ENCODE results near the gene RSBN1. TPM values are rescaled to one million over a fixed set of nuclear protein-coding genes. Genes with fewer than 3 reads are reported as not detected.
A peak's percentile ranks its signal among the peaks of the same experiment; 100 is the strongest.

The RSBN1 gene
- total and polyA plus RNA-seq, 10 of the 15 experiments (the other 5 are each of a cell fraction or from before 2014, with no cell fraction given), result 2.9 to 26.8 (median 11.5) TPM

DNA sequence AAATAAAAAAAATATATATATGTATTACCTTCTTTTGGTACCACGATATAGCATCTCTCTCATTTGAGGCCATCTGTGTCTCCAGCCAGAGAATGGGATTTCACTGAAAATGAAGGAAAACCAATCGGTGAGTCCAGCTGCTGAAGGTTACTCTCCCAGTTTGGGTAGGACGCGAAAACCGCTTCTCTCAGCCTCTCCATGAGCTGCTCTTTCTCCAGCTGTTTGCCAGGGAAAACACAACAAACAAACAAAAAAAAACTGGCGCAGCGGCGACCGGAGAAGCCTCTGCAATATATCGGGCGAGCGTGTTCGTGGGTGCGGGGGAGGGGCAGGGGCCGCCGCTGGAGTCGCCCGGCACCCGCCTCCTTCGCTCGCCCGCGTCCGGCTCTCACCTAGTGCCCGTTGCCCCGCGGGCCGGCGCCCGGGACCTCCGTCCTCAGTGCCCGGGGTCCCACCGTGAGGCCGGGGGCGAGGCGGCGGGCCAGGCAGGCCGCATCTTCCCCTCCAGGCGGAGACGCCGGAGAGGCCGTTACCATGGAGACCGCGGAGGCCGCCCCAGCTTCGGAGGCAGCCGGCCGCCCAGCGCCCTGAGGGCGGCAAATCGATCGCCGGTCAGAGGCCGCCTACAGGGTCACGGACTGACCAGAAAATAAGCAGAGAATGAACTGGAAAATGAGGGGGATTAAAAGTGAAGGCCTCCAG lies 53.5 kb downstream of the RSBN1 start (continued):
- TF ChIP-seq, protein P1, sequence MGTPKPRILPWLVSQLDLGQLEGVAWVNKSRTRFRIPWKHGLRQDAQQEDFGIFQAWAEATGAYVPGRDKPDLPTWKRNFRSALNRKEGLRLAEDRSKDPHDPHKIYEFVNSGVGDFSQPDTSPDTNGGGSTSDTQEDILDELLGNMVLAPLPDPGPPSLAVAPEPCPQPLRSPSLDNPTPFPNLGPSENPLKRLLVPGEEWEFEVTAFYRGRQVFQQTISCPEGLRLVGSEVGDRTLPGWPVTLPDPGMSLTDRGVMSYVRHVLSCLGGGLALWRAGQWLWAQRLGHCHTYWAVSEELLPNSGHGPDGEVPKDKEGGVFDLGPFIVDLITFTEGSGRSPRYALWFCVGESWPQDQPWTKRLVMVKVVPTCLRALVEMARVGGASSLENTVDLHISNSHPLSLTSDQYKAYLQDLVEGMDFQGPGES (IDR thresholded peaks at IDR 0.05), result no peak
- TF ChIP-seq ZNF217 (IDR thresholded peaks at IDR 0.05) (no peak), FOXM1 (IDR thresholded peaks at IDR 0.05; ENCODE audit: low read depth, low read length) (no peak), NFYA (IDR thresholded peaks at IDR 0.05; ENCODE audit: borderline replicate concordance, low read depth, low read length) (no peak), POU2F2 (IDR thresholded peaks at IDR 0.05; ENCODE audit: borderline replicate concordance, low read depth, low read length) (no peak), YBX1 (IDR thresholded peaks at IDR 0.05) (no peak), NR2C2 (IDR thresholded peaks at IDR 0.05; ENCODE audit: borderline replicate concordance, control insufficient read depth, insufficient read length, low read depth) (no peak), TBL1XR1 (IDR thresholded peaks at IDR 0.05; ENCODE audit: low read depth, low read length) (no peak), SMAD1 (IDR thresholded peaks at IDR 0.05; ENCODE audit: low read depth, partially characterized antibody) (no peak), SMAD5 (IDR thresholded peaks at IDR 0.05; ENCODE audit: low read depth) (no peak), HDAC6 (IDR thresholded peaks at IDR 0.05; ENCODE audit: unreplicated experiment) (no peak), NBN (IDR thresholded peaks at IDR 0.05) (no peak), SIN3A (IDR thresholded peaks at IDR 0.05; ENCODE audit: low read depth, low read length) (peak; percentile 93), RAD51 (IDR thresholded peaks at IDR 0.05) (no peak), CBX3 (IDR thresholded peaks at IDR 0.05; ENCODE audit: borderline replicate concordance, low read depth) (no peak), GABPA (IDR thresholded peaks at IDR 0.05; ENCODE audit: low read depth) (no peak), CHD2 (IDR thresholded peaks at IDR 0.05; ENCODE audit: borderline replicate concordance, low read depth, low read length) (peak; percentile 56; the same call in 1 of the 2 replicates), RCOR1 (conservative IDR thresholded peaks at IDR 0.05; ENCODE audit: low read depth, low read length) (no peak), MTA3 (IDR thresholded peaks at IDR 0.05; ENCODE audit: borderline replicate concordance, low read length) (no peak), SUPT20H (IDR thresholded peaks at IDR 0.05; ENCODE audit: borderline replicate concordance, control insufficient read depth, low read depth, low read length) (no peak)
- TF ChIP-seq, protein P2, sequence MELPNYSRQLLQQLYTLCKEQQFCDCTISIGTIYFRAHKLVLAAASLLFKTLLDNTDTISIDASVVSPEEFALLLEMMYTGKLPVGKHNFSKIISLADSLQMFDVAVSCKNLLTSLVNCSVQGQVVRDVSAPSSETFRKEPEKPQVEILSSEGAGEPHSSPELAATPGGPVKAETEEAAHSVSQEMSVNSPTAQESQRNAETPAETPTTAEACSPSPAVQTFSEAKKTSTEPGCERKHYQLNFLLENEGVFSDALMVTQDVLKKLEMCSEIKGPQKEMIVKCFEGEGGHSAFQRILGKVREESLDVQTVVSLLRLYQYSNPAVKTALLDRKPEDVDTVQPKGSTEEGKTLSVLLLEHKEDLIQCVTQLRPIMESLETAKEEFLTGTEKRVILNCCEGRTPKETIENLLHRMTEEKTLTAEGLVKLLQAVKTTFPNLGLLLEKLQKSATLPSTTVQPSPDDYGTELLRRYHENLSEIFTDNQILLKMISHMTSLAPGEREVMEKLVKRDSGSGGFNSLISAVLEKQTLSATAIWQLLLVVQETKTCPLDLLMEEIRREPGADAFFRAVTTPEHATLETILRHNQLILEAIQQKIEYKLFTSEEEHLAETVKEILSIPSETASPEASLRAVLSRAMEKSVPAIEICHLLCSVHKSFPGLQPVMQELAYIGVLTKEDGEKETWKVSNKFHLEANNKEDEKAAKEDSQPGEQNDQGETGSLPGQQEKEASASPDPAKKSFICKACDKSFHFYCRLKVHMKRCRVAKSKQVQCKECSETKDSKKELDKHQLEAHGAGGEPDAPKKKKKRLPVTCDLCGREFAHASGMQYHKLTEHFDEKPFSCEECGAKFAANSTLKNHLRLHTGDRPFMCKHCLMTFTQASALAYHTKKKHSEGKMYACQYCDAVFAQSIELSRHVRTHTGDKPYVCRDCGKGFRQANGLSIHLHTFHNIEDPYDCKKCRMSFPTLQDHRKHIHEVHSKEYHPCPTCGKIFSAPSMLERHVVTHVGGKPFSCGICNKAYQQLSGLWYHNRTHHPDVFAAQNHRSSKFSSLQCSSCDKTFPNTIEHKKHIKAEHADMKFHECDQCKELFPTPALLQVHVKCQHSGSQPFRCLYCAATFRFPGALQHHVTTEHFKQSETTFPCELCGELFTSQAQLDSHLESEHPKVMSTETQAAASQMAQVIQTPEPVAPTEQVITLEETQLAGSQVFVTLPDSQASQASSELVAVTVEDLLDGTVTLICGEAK (IDR thresholded peaks at IDR 0.05; ENCODE audit: borderline replicate concordance), result no peak
- TF ChIP-seq, protein P3, sequence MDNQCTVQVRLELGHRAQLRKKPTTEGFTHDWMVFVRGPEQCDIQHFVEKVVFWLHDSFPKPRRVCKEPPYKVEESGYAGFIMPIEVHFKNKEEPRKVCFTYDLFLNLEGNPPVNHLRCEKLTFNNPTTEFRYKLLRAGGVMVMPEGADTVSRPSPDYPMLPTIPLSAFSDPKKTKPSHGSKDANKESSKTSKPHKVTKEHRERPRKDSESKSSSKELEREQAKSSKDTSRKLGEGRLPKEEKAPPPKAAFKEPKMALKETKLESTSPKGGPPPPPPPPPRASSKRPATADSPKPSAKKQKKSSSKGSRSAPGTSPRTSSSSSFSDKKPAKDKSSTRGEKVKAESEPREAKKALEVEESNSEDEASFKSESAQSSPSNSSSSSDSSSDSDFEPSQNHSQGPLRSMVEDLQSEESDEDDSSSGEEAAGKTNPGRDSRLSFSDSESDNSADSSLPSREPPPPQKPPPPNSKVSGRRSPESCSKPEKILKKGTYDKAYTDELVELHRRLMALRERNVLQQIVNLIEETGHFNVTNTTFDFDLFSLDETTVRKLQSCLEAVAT (IDR thresholded peaks at IDR 0.05), result no peak; the same call in 1 of the 2 replicates

Data from GM12878 (cell line).